ENCODE data around the gene PTPRT.

DNA sequence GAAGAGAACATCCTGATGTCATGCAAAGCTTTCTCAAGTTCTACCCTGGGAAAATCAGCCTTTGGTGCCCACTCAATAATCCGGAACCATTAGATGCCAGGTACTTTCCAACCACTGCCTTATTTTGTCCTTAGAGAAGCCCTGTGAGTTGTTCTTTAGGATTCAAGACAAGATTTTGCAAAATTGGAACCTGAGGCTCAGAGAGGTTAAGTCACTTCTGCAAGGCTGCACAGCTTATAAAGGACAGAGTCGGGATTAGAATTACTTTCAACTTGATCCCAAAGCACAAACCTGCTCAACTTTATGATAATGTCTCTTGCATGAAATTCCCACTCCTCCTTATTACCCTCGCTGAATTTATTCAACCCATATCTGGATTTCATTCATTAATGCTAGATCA lies 287.2 kb downstream of the PTPRT start:
- TF ChIP-seq, protein P1, sequence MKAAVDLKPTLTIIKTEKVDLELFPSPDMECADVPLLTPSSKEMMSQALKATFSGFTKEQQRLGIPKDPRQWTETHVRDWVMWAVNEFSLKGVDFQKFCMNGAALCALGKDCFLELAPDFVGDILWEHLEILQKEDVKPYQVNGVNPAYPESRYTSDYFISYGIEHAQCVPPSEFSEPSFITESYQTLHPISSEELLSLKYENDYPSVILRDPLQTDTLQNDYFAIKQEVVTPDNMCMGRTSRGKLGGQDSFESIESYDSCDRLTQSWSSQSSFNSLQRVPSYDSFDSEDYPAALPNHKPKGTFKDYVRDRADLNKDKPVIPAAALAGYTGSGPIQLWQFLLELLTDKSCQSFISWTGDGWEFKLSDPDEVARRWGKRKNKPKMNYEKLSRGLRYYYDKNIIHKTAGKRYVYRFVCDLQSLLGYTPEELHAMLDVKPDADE (IDR thresholded peaks at IDR 0.05) = no peak
- TF ChIP-seq POLR2AphosphoS5 (IDR thresholded peaks at IDR 0.05; ENCODE audit: low read depth) (no peak), EZH2 (IDR thresholded peaks at IDR 0.05; ENCODE audit: low read depth, unreplicated experiment) (no peak), JUNB (IDR thresholded peaks at IDR 0.05; ENCODE audit: unreplicated experiment) (no peak), EZH2phosphoT487 (IDR thresholded peaks at IDR 0.05; ENCODE audit: unreplicated experiment) (no peak), CREB1 (CRISPR knock-in tag; IDR thresholded peaks at IDR 0.05; ENCODE audit: low read depth) (no peak), NANOG (IDR thresholded peaks at IDR 0.05; ENCODE audit: borderline replicate concordance) (no peak)
- TF ChIP-seq, protein P2, sequence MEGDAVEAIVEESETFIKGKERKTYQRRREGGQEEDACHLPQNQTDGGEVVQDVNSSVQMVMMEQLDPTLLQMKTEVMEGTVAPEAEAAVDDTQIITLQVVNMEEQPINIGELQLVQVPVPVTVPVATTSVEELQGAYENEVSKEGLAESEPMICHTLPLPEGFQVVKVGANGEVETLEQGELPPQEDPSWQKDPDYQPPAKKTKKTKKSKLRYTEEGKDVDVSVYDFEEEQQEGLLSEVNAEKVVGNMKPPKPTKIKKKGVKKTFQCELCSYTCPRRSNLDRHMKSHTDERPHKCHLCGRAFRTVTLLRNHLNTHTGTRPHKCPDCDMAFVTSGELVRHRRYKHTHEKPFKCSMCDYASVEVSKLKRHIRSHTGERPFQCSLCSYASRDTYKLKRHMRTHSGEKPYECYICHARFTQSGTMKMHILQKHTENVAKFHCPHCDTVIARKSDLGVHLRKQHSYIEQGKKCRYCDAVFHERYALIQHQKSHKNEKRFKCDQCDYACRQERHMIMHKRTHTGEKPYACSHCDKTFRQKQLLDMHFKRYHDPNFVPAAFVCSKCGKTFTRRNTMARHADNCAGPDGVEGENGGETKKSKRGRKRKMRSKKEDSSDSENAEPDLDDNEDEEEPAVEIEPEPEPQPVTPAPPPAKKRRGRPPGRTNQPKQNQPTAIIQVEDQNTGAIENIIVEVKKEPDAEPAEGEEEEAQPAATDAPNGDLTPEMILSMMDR (conservative IDR thresholded peaks at IDR 0.05; ENCODE audit: low read depth in 2 of 2) = no peak
- TF ChIP-seq, protein P3, sequence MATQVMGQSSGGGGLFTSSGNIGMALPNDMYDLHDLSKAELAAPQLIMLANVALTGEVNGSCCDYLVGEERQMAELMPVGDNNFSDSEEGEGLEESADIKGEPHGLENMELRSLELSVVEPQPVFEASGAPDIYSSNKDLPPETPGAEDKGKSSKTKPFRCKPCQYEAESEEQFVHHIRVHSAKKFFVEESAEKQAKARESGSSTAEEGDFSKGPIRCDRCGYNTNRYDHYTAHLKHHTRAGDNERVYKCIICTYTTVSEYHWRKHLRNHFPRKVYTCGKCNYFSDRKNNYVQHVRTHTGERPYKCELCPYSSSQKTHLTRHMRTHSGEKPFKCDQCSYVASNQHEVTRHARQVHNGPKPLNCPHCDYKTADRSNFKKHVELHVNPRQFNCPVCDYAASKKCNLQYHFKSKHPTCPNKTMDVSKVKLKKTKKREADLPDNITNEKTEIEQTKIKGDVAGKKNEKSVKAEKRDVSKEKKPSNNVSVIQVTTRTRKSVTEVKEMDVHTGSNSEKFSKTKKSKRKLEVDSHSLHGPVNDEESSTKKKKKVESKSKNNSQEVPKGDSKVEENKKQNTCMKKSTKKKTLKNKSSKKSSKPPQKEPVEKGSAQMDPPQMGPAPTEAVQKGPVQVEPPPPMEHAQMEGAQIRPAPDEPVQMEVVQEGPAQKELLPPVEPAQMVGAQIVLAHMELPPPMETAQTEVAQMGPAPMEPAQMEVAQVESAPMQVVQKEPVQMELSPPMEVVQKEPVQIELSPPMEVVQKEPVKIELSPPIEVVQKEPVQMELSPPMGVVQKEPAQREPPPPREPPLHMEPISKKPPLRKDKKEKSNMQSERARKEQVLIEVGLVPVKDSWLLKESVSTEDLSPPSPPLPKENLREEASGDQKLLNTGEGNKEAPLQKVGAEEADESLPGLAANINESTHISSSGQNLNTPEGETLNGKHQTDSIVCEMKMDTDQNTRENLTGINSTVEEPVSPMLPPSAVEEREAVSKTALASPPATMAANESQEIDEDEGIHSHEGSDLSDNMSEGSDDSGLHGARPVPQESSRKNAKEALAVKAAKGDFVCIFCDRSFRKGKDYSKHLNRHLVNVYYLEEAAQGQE (IDR thresholded peaks at IDR 0.05; ENCODE audit: unreplicated experiment) = no peak
